ENCODE data around the gene SQOR.
A peak's percentile ranks its signal among the peaks of the same experiment; 100 is the strongest.
"Not testable (repeated sequence)": the region's sequence is repeated elsewhere in the genome, so short reads cannot be mapped to it uniquely, and the experiment has no call there.

SQOR gene

DNA sequence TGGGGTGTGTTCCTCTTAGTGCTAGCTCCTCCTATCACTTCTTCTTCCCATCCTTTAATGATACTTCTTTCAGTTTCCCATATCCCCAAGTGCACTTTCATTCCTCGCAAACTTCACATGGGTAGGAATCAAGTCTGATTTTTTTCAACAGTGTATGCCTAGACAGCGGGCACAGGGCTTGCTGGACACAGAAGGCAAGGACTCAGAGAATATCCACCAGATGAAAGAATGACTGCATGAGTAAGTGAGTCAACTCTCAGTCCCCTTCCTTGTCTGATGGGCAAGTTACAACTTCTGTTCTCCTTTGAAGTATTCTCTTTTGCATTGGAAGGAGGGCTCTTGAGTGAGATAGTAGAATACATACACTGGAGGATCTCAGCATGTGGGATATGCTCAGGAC, 3.1 kb upstream of the SQOR start:
- no peak for DNase-seq (ENCODE audit: low spot score)

DNA sequence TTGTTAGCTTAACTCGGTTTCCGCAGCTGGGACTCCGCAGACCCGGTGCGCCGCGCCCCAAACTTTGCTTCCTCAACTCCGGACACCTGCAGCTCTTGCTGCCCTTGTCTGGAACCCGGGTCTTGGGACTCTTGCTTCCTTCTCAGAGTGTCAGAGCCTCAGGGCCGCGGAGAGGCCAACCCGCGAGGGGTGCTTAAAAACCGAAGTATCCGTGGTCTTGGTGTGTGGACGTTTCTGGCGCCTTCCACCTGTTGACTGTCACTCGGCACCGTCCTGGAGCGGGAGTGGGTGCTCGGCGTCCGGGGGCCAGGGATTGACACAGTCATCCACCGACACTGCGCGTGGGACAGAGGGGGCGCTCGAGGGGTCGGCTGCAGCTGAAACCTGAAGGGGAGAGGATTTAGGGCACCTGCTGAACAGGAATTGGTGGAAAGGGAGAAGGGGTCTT, 386 bp downstream of the SQOR start:
- DNase-seq (ENCODE audit: low spot score), result no peak

DNA sequence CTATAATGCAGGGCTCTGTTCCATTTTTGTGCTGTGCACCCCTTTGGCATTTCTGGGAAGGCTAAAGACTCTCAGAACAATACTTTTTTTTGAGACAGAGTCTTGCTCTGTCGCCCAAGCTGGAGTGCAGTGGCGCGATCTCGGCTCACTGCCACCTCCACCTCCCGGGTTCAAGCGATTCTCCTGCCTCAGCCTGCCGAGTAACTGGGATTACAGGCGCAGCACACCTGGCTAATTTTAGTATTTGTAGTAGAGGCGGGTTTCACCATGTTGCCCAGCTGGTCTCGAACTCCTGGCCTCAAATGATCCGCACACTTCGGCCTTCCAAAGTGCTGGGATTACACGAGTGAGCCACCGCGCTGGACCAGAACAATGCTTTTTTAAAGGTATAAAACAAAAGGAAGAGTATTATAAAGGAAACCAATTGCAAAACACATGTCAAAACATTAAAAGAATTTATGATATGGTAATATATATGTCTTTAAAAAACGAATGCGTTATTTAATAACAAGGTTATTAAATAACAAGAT, 999 bp downstream of the SQOR start:
- DNase-seq (ENCODE audit: low spot score), result no peak

DNA sequence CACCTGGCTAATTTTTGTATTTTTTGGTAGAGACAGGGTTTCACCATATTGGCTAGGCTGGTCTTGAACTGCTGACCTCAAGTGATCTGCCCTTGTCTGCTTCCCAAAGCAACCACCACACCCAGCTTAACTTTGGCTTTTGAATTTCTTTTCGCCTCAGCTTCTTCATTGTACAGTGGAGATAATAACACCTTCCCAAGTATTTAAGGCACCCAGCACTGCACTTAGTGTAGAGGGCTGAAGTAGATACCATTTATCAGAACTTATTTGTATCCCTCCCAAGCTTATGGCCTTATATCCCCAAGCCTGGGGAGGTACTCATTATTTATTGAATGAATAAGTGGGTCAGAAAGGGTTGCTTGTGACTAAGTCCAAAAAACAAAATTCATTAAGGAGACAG, 2.3 kb downstream of the SQOR start:
- DNase-seq (ENCODE audit: low spot score), result no peak

DNA sequence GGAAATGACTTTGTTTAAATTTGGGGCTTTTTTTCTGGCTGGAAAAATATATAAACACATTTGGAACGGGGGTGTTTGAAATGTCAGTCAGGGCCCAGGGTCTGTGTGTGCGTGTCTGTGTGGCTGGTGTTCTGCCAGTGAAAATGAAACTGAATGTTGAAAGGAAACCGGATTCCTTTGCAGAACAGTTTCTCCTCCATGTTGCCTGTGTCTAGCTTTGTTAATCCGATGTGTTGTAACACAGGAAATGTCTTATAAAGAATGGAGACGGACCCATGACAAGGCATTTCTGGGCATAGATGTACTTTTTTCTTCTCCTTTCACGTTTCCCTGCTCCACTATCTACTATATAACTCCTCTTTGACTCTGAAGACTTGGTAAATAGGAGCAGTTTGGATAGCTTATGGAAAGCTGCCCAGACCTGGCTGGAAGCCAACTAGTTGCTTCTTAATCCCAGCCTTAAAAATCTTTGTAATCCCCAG, 2.8 kb downstream of the SQOR start:
- peak; percentile 75 for DNase-seq (ENCODE audit: low spot score)

DNA sequence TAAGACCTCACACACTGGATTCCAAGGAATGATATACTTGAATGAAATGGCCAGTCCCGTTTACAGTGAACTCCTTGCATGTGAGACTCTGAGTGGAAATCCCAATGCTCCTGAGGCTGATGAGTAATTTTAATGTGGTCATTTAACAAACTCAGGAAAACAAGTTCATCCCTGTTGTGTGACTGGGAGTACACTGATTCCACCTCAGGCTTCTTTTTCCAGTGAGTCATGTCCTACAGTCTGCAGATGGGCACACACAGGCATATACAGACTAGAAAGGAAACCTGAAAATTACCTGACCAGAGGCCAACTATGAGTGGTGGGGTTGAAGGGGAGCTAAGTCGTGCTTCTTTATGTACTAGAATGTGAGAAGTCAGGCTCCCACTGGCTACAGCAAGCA, 5.8 kb downstream of the SQOR start:
- DNase-seq (ENCODE audit: low spot score), result peak; percentile 66

DNA sequence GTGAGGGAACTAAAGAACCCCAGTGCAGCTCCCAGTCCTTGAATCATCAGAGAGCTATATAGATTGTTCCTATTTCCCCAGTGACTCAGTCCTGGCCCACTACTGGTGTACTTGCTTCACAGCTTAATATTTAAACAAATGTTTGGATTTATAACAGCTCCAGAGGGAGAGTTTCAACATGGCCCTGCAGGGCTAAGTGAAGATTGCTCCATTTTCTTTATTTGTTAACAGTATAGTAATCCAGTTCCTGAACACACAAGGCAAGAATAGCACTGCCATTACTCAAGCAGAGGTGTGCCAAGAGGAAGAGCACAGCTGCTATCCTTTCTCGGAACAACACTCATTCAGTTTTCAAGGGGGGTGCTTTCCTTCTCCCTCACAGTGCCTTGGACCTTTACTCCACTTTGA, 6.5 kb downstream of the SQOR start:
- peak; percentile 68 for DNase-seq (ENCODE audit: low spot score)

DNA sequence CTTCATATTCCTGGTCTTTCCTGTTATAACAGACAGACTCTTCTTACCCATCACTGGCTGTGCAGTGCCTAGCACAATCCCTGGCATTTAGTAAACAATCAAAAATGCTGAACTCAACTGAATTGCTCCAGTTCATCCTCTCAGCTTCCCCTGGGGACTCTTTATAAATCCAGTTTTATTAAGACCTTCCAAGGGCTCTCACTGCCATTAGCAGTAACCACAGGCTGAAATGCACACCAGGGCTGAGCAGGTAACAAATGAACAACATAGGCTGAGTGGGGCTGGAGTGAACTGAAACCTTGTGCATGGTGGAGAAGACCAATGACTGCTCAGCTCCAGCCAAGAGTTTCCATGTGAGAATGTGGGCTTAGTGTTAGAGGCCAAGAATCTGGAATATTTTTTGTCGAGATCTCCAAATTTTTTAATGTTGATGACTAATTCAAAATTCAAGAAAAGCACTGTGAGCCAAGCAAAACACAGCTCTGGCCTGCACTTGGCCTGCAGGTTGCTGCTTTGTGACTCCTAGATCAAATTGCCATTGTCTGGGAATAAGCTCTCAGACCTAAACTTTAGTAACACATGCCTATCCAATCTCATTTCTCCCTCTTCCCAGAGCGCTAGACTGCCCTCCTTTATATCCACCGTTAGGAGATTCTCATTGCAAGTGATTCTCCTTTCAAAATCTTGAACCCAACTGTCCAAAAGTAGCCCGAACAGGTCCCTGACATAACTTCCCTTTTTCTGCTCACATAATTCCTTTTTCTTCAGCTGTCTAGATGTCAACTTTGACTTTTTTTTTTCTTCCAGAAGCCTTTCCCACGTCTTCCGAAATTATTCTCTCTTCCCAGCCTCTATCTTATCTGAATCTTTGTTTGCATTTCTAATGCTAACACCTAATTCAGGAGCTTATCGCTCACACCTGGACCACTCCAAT, 7.4 kb downstream of the SQOR start:
- peak; percentile 76 for DNase-seq (ENCODE audit: low spot score)

DNA sequence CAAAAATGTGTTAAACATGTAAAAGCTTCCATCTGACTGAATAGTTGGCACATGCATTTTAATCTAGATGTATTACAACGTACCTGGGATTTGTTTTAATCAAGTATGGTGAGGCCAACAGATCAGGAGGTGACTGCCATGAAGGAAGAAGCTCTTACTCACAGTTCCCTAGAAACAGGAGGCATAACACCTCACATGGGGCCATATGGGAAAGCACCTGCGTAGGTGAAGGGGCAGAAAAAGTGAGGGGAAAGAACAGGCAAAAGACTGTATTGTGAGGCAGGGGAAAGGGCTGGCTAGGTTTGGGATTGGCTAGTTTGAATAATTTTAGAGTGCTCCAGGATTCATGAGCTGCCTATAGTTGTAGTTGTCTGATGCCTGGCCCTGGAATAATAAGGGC, 9.6 kb downstream of the SQOR start:
- no peak for DNase-seq (ENCODE audit: low spot score)

DNA sequence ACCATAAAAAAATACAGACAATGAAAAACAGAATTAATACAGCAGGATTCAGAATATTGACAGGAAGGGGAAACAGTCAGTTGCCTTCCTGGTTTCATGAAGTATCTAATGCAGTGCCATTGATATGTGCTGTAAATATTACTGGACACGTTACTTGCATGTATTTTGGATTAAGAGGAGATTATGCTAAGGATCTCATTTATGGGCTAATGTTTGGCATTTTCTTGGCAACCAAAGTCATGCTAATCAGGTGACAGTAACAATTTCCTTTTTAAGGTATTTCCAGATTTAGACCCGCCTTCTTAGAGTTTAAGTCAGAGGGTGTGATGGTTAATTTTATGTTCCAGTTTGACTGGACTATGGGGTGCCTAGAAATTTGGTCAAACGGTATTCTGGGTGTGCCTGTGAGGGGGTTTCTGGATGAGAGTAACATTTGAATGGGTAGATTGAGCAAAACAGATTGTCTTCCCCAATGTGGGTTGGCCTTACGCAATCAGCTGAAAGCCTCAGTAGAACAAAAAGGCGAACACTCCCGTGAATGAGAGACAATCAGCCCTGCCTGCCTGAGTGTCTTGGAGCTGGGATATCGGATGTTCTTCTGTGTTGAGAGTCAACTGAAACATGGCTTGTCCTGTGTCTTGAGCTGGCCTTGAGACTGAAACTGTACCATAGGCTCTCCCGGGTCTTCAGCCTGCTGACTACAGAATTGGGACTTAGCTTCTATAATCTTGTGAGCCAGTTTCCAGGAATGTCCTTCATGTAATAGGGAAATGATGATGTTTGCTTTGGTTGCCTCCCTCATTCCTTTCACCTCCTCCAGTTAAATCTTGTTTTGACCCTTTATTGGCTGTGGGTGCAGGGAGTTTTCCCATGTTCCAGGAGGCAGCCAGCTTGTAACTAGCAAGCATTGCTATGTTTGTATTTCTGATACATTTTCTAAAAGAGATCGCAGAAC, 10.5 kb downstream of the SQOR start:
- peak; percentile 50 for DNase-seq (ENCODE audit: low spot score)

DNA sequence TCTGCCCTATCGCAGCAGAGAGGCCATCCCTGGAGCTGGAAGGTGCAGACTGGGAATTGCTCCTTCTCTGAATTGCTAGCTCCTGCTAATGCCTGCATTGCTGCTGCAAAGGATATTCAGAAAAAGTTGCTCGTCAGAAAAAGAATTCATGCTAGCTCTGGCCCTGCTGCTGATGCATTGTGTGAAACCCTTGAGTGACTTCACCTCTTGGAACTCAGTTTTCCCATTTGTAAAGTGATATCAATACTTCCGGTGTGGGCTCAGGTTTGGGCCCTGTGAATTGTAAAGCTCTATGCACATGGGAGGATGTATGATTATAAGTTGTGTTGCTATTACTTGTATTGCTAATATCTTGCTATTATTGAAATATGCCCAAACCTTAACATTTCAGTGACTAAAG, 11.4 kb downstream of the SQOR start:
- no peak for DNase-seq (ENCODE audit: low spot score)

DNA sequence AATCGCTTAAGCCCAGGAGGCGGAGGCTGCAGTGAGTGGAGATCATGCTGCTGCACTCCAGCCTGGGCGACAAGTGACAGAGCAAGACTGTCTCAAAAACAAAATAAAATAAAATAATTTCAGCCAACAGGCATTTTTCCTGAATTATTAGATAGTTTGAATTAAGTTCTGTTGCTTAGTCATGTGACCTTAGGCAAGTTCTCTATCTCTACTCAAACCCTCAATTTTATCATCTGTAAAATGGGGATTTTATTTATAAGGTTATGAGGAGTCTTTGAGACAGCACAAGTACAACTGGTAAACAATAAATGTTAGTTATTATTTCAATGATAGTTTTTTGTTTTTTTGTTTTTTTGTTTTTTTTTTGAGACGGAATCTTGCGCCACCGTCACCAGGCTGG, 13.0 kb downstream of the SQOR start:
- DNase-seq (ENCODE audit: low spot score), result no peak

DNA sequence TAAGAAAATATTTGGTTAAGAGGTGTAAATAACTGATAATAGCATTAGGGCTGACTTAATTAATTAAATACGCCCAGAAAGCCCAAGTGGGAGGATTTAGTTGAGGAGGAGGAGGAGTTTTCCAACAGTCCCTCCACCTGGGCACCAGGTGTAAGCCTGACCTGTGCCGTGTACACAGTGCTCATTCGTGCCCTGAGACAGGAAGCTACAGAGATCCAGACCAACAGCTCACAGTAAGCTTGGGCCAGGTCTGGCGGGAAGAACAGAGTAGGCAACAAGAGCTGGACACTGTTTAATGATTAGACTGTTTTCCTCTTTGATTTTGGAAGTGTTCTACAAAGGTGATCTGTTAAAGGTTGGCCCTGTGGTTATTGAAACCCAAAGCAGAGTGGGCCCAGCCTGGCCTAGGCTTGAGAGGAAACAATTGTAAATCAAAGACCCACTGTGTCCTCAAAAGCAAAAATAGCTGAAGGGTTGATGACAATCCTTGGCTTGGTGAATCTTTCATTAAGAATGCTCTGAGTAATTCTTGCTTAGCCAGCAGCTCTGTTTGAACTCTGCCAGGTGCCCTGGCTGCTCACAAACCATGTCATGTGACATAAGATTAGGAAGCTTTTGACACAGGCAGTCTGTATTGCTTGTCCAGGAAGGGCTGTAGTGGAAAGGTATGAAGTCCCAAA, 13.8 kb downstream of the SQOR start:
- DNase-seq (ENCODE audit: low spot score), result peak; percentile 66

DNA sequence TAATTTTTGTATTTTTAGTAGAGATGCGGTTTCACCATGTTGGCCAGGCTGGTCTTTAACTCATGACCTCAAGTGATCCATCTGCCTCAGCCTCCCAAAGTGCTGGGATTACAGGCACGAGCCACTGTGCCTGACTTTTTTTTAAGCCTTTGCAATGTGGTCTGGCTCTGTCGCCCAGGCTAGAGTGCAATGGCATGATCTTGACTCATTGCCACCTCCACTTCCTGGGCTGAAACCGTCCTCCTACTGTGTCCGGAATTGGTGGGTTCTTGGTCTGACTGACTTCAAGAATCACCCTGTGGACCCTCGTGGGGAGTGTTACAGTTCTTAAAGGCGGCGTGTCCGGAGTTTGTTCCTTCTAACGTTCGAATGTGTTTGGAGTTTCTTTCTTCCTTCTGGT, 15.2 kb downstream of the SQOR start:
- not testable (repeated sequence) for DNase-seq (ENCODE audit: low spot score)

DNA sequence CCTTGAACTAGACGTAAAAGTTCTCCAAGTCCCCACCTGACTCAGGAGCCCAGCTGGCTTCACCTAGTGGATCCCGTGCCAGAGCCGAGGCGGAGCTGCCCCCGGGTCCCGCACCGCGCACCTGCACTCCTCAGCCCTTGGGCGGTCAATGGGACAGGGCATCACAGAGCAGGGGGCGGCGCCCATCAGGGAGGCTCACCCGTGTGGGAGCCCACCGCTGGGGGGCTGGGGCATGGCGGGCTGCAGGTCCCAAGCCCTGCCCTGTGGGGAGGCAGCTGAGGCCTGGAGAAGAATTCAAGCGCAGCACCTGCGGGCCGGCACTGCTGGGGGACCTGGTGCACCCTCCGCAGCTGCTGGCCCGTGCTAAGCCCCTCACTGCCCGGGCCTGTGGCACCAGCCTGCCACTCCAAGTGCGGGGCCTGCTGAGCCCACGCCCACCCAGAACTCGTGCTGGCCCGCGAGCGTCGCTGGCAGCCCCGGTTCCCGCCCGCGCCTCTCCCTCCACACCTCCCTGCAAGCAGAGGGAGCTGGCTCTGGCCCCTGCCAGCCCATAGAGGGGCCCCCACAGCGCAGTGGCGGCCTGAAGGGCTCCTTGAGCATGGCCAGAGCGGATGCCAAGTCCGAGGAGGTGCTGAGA, 16.2 kb downstream of the SQOR start:
- DNase-seq (ENCODE audit: low spot score), result no peak

DNA sequence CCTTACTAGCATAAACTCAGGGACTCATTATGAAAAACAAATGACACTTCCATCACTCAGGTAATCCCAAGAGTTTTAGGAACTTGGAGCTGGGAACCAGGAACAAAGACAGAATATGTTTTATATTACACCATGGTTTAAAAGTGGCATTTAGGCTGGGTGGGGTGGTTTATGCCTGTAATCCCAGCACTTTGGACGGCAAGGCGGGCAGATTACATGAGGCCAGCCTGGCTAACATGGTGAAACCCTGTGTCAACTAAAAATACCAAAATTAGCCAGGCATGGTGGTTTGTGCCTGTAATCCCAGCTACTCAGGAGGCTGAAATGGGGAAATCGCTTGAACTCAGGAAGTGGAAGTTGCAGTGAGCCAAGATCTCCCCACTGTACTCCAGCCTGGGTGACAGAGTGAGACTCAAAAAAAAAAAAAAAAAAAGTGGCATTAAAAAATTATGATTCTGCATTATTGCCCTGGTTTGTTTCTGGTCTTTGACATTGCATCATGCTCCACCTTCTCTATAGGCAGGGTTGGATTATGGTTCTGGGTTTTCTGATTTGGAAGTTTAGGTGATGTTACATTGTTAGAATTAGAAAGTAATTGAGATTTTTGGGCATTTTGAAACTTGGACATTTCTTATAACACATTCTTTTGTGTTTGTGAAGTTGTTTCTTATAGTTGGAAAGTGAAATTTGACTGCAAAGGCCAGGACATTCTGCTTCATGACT, 19.0 kb downstream of the SQOR start:
- DNase-seq (ENCODE audit: low spot score), result no peak

DNA sequence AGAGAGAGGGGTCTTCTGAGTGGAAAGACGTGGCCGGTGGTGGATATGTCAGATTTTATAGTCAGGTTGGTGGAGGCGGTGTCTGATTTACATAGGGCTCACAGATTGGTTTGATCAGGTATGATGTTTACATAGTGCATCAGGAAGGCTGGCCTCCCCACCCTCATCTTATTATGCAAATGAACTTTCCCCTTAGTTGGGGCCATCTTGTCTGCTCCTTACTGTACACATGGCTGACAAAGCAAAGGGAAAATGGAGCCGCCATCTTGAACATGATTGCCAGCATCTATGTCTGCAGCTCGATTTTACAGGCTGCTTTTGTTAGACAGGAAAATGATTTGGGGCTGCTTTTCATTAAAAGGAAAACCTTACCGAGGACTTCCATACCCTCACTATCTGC, 19.9 kb downstream of the SQOR start:
- DNase-seq (ENCODE audit: low spot score), result no peak

DNA sequence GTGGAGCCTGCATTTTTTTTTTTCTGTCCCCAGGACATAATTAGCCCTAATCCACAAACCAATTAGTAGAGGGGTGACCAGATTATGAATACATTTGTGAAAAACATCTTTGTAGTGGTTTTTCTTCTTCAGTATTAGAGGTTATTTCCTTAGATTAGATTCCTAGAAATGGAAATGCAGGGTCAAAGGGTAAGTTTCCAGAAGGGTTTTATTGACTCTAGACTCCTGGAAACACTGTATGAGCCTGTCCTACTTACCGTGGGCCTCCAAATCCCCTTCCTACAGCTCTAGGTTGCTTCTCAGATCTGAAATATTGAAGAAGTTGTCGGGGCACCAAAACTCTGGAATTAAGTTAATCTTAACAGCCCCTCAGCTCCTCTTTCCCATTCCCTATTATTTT, 22.4 kb downstream of the SQOR start:
- DNase-seq (ENCODE audit: low spot score), result no peak

DNA sequence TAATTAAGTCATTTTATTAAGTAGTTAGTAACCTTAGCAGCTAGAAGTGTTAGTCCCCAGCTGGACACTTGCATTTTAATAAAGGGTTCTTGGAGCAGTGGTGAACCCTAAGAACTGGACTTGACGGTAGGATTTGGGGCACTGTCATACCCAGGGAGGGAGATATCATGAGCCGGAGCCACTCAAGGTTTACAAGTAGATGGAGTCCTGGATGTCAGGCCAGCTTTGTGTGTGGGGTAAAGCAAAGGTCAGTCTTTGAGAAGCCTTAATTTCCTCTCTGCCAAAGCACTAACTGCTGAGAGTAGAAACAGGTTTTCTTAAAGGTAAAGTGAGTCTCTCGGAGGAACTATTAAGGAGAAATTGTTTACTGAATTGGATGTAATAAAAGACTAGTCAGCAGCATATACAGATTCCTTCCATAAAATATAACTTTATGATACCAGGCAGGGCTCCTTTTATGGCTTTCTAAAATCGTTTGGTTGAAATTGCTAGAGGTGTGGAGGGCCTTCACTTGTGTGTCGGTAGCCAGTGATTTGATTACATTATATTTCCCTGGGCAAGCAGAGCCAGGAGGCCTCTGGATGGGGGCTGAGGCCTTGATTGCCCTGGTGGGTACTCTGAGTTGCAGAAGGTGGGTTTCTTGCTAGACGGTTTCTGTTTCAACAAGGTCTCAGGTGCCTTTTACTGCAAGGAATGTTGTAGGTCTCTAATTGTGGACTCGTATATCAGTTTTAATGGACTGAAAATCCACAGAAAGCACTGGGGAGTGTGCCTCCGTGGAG, 23.1 kb downstream of the SQOR start:
- DNase-seq (ENCODE audit: low spot score), result no peak

All from AG08396 (cell line).